ENCODE measurements around the gene XPC. TPM values are rescaled to one million over a fixed set of nuclear protein-coding genes. Genes with fewer than 3 reads are reported as not detected.

The XPC gene
- polyA plus RNA-seq, 3 donors = 13.4 to 22.0 (median 15.5) TPM

- H4K20me1 ChIP-seq (ENCODE audit: insufficient read depth, low read length) = no peaks in the 10 kb centered on the region
- H3K4me1 Mint-ChIP-seq = peaks cover 5% of the 10 kb centered on the region
- TF ChIP-seq CTCF (IDR thresholded peaks at IDR 0.05) = no peak
- peaks cover 86 to 87% of the 10 kb centered on the region in 2 donors for H3K36me3 Mint-ChIP-seq
- H3K4me1 ChIP-seq (ENCODE audit: control insufficient read depth in 1 of 2, insufficient read depth in 2 of 2, low read length in 2 of 2) = no peaks in the 10 kb centered on the region
- H3K27me3 Mint-ChIP-seq (ENCODE audit: low read depth in 3 of 3) = peaks cover 0 to 3% (median 3%) of the 10 kb centered on the region in 3 donors
- H3K9me3 Mint-ChIP-seq = no peaks in the 10 kb centered on the region
- 80% methylated on average over 1 of the region's 3 CpGs for WGBS (ENCODE audit: insufficient coverage)
- no peak overlapping the region for H3K4me3 ChIP-seq (replicated peaks in 1 of 3; ENCODE audit: low read depth in 2 of 3, low read length in 3 of 3)
- H3K9me3 ChIP-seq (replicated peaks in 1 of 2; ENCODE audit: control insufficient read depth in 1 of 2, insufficient read depth in 1 of 2, low read length in 2 of 2) = no peaks in the 10 kb centered on the region
- H3K4me3 Mint-ChIP-seq = no peak overlapping the region
- peaks cover 87 to 100% of the 10 kb centered on the region in 2 donors for H3K36me3 ChIP-seq (replicated peaks in 1 of 2; ENCODE audit: control insufficient read depth in 1 of 2, insufficient read depth in 2 of 2, low read length in 2 of 2)
- H3K27ac ChIP-seq (ENCODE audit: low read depth in 1 of 2, low read length in 2 of 2) = no peak overlapping the region
- intact Hi-C loops (cut with micrococcal nuclease) = no loop called here
- no peaks in the 10 kb centered on the region for H3K79me2 ChIP-seq (ENCODE audit: insufficient read depth, low read length)
- no peak overlapping the region for H3K9ac ChIP-seq (ENCODE audit: insufficient read depth, low read length, poor library complexity, severe bottlenecking)
- no peak for DNase-seq
- H2AFZ ChIP-seq (ENCODE audit: insufficient read depth, low read depth, low read length, poor library complexity, severe bottlenecking) = no peak overlapping the region
- no peak overlapping the region for H3K4me2 ChIP-seq (replicated peaks; ENCODE audit: extremely low read depth, low read length, poor library complexity, severe bottlenecking)
- no peaks in the 10 kb centered on the region for H3K27me3 ChIP-seq (ENCODE audit: control insufficient read depth in 2 of 2, insufficient read depth in 2 of 2, low read length in 2 of 2)
- H3K27ac Mint-ChIP-seq = peak overlapping the region in 1 of 7 donors; percentile 4
Measured at GRCh38 chr3:14137445-14137844, 41.0 kb downstream of the XPC start.

GRCh38 chr3:14137004-14137403 lies 41.4 kb downstream of the XPC start:
- H3K27me3 ChIP-seq (ENCODE audit: control insufficient read depth in 2 of 2, insufficient read depth in 2 of 2, low read length in 2 of 2) = no peaks in the 10 kb centered on the region
- no peak for TF ChIP-seq CTCF (IDR thresholded peaks at IDR 0.05)
- whole genome bisulfite sequencing (ENCODE audit: insufficient coverage) = 95% methylated on average over 3 of the region's 3 CpGs
- H3K9me3 Mint-ChIP-seq = no peaks in the 10 kb centered on the region
- peaks cover 0 to 3% (median 3%) of the 10 kb centered on the region in 3 donors for H3K27me3 Mint-ChIP-seq (ENCODE audit: low read depth in 3 of 3)
- H3K4me3 Mint-ChIP-seq = no peak overlapping the region
- peaks cover 86 to 87% of the 10 kb centered on the region in 2 donors for H3K36me3 Mint-ChIP-seq
- H3K36me3 ChIP-seq (replicated peaks in 1 of 2; ENCODE audit: control insufficient read depth in 1 of 2, insufficient read depth in 2 of 2, low read length in 2 of 2) = peaks cover 88 to 100% of the 10 kb centered on the region in 2 donors
- no peak overlapping the region for H3K4me3 ChIP-seq (replicated peaks in 1 of 3; ENCODE audit: low read depth in 2 of 3, low read length in 3 of 3)
- H3K79me2 ChIP-seq (ENCODE audit: insufficient read depth, low read length) = no peaks in the 10 kb centered on the region
- no peaks in the 10 kb centered on the region for H3K9me3 ChIP-seq (replicated peaks in 1 of 2; ENCODE audit: control insufficient read depth in 1 of 2, insufficient read depth in 1 of 2, low read length in 2 of 2)
- intact Hi-C loops (cut with micrococcal nuclease) = no loop called here
- H3K27ac Mint-ChIP-seq = peak overlapping the region in 2 of 7 donors; percentile 4 to 26
- no peak overlapping the region for H3K27ac ChIP-seq (ENCODE audit: low read depth in 1 of 2, low read length in 2 of 2)
- H3K4me1 Mint-ChIP-seq = peaks cover 3% of the 10 kb centered on the region
- no peaks in the 10 kb centered on the region for H4K20me1 ChIP-seq (ENCODE audit: insufficient read depth, low read length)
- no peak for DNase-seq
- no peak overlapping the region for H2AFZ ChIP-seq (ENCODE audit: insufficient read depth, low read depth, low read length, poor library complexity, severe bottlenecking)
- no peaks in the 10 kb centered on the region for H3K4me1 ChIP-seq (ENCODE audit: control insufficient read depth in 1 of 2, insufficient read depth in 2 of 2, low read length in 2 of 2)
- H3K4me2 ChIP-seq (replicated peaks; ENCODE audit: extremely low read depth, low read length, poor library complexity, severe bottlenecking) = no peak overlapping the region
- H3K9ac ChIP-seq (ENCODE audit: insufficient read depth, low read length, poor library complexity, severe bottlenecking) = no peak overlapping the region

Data from CD14-positive monocyte (primary cell).